H1 (cell line): Measurements from ENCODE around the gene JOSD2. TPM values are rescaled to one million over a fixed set of nuclear protein-coding genes. Genes with fewer than 3 reads are reported as not detected.

ENCODE experiments used
- CTCF ChIA-PET: fragments of 300-600 bp; sonication (Branson Sonifier 250); formaldehyde crosslinking; loops from one replicate; lab custom pipeline; 2021; ENCODE audit not compliant: partially characterized antibody; lab: Charles Lee
- POLR2A ChIA-PET: fragments of 300-600 bp; sonication (Branson Sonifier 250); formaldehyde crosslinking; loops from one replicate; lab custom pipeline; 2021; ENCODE audit warnings: inconsistent platforms; ENCODE audit not compliant: partially characterized antibody; lab: Charles Lee
- DNase-seq, 2 experiments: peaks; one replicate each; pipeline versions ENCODE4 v3.0.0 to v3.0.0-alpha.2; 2010 to 2022; ENCODE audit warnings: low spot score in 2 of 2, low read depth in 1 of 2, mixed read lengths in 1 of 2
- FAIRE-seq: peaks from 2 replicates; lab custom pipeline; 2011; peaks lifted over from hg19 to GRCh38; lab: Jason Lieb, UNC
- H2AFZ ChIP-seq: 2 replicates; pipeline ENCODE4 v1.8.1; 2012; ENCODE audit warnings: low read length, inconsistent platforms
- H2AK5ac ChIP-seq: 2 replicates; pipeline ENCODE4 v1.6.1; 2013; ENCODE audit warnings: low read depth, low read length
- H2BK120ac ChIP-seq: replicated peaks from 2 replicates; pipeline ENCODE3; 2013; ENCODE audit warnings: low read depth, low read length, inconsistent platforms
- H2BK12ac ChIP-seq: 2 replicates; pipeline ENCODE4 v1.6.1; 2013; ENCODE audit warnings: low read depth, low read length
- H2BK15ac ChIP-seq: 2 replicates; pipeline ENCODE4 v1.6.1; 2013; ENCODE audit warnings: low read length
- H2BK20ac ChIP-seq: 2 replicates; pipeline ENCODE4 v1.6.1; 2013; ENCODE audit warnings: low read length
- H2BK5ac ChIP-seq: 2 replicates; pipeline ENCODE4 v1.6.1; 2013; ENCODE audit warnings: low read depth, low read length
- H3K14ac ChIP-seq: 2 replicates; pipeline ENCODE4 v1.6.1; 2013; ENCODE audit warnings: inconsistent platforms; ENCODE audit not compliant: insufficient read length
- H3K18ac ChIP-seq: 2 replicates; pipeline ENCODE4 v1.6.1; 2013; ENCODE audit warnings: low read length; ENCODE audit errors: extremely low read depth
- H3K23ac ChIP-seq: 2 replicates; pipeline ENCODE4 v1.6.1; 2013; ENCODE audit warnings: inconsistent platforms; ENCODE audit not compliant: insufficient read length
- H3K23me2 ChIP-seq: 2 replicates; pipeline ENCODE4 v1.6.1; 2013; ENCODE audit warnings: low read depth, low read length
- H3K27ac ChIP-seq: 2 replicates; pipeline ENCODE4 v1.6.1; 2011; ENCODE audit warnings: low read depth, low read length, inconsistent platforms
- H3K27me3 ChIP-seq, 4 experiments: replicated peaks in 1 of 4; 1 replicate in 1 of 4; 2 replicates in 3 of 4; pipeline versions ENCODE4 v1.6.1 to v1.8.1; 2011 to 2013; ENCODE audit warnings: low read length in 3 of 4, mild to moderate bottlenecking in 3 of 4, inconsistent platforms in 2 of 4, mixed read lengths in 2 of 4, moderate library complexity in 1 of 4; ENCODE audit not compliant: control insufficient read depth in 3 of 4, insufficient read depth in 3 of 4; ENCODE audit errors: extremely low read depth in 1 of 4
- H3K36me3 ChIP-seq, 4 experiments: 2 replicates each; pipeline versions ENCODE4 v1.6.1 to v1.8.1; 2011 to 2013; ENCODE audit warnings: mild to moderate bottlenecking in 4 of 4, low read length in 3 of 4, moderate library complexity in 2 of 4, control low read depth in 1 of 4, inconsistent platforms in 1 of 4; ENCODE audit not compliant: insufficient read depth in 4 of 4, control insufficient read depth in 2 of 4
- H3K4ac ChIP-seq: replicated peaks from 2 replicates; pipeline ENCODE3; 2013; ENCODE audit warnings: low read length, low read depth, mixed read lengths, inconsistent platforms; ENCODE audit not compliant: insufficient read length
- H3K4me1 ChIP-seq, 4 experiments: replicated peaks in 1 of 4; 1 replicate in 1 of 4; 2 replicates in 3 of 4; pipeline versions ENCODE4 v1.6.1 to v1.8.1; 2011 to 2013; ENCODE audit warnings: low read length in 3 of 4, inconsistent platforms in 2 of 4, mixed read lengths in 1 of 4; ENCODE audit not compliant: insufficient read depth in 4 of 4, control insufficient read depth in 3 of 4
- H3K4me2 ChIP-seq, 2 experiments: 2 replicates each; pipeline versions ENCODE4 v1.6.1 to v1.8.1; 2011 to 2013; ENCODE audit warnings: low read depth in 2 of 2, low read length in 2 of 2, control low read depth in 1 of 2, inconsistent platforms in 1 of 2, mild to moderate bottlenecking in 1 of 2; ENCODE audit not compliant: insufficient read depth in 1 of 2
- H3K4me3 ChIP-seq, 4 experiments: fragments of 200-600, 300-600 bp in 1 of 4; sonication (generic), shearing (Covaris generic), sonication (Bioruptor Twin) in 1 of 4; 2 replicates each; pipeline versions ENCODE4 v1.5.1 to v1.8.1; 2011 to 2016; ENCODE audit warnings: low read length in 4 of 4, low read depth in 3 of 4, control low read depth in 2 of 4, inconsistent platforms in 2 of 4, mild to moderate bottlenecking in 2 of 4, mixed read lengths in 1 of 4, moderate library complexity in 1 of 4; ENCODE audit not compliant: insufficient read depth in 2 of 4; ENCODE audit errors: extremely low read depth in 1 of 4
- H3K56ac ChIP-seq: replicated peaks from 2 replicates; pipeline ENCODE3; 2013; ENCODE audit warnings: low read depth, mild to moderate bottlenecking, mixed read lengths, low read length, inconsistent platforms; ENCODE audit not compliant: insufficient read length
- H3K79me1 ChIP-seq: 2 replicates; pipeline ENCODE4 v1.6.1; 2013; ENCODE audit warnings: low read depth, low read length, control low read depth
- H3K79me2 ChIP-seq, 2 experiments: 2 replicates each; pipeline versions ENCODE4 v1.6.1 to v1.8.1; 2012 to 2013; ENCODE audit warnings: low read length in 2 of 2, mild to moderate bottlenecking in 2 of 2, inconsistent platforms in 1 of 2; ENCODE audit not compliant: insufficient read depth in 2 of 2, control insufficient read depth in 1 of 2
- H3K9ac ChIP-seq, 4 experiments: replicated peaks in 1 of 4; 1 replicate in 1 of 4; 2 replicates in 3 of 4; pipeline versions ENCODE4 v1.6.1 to v1.8.1; 2011 to 2013; ENCODE audit warnings: low read depth in 3 of 4, low read length in 3 of 4, control low read depth in 2 of 4, mild to moderate bottlenecking in 2 of 4, moderate library complexity in 2 of 4, inconsistent platforms in 1 of 4; ENCODE audit errors: extremely low read depth in 1 of 4
- H3K9me3 ChIP-seq, 2 experiments: 2 replicates each; pipeline versions ENCODE4 v1.6.1 to v1.8.1; 2012 to 2013; ENCODE audit warnings: mild to moderate bottlenecking in 2 of 2, moderate library complexity in 2 of 2, control low read depth in 1 of 2, inconsistent platforms in 1 of 2, low read depth in 1 of 2, low read length in 1 of 2, mixed read lengths in 1 of 2; ENCODE audit not compliant: insufficient read depth in 2 of 2
- H4K20me1 ChIP-seq, 2 experiments: replicated peaks in 1 of 2; 2 replicates each; pipeline versions ENCODE3 to v1.8.1; 2011 to 2013; ENCODE audit warnings: inconsistent platforms in 2 of 2, low read length in 2 of 2, mild to moderate bottlenecking in 1 of 2; ENCODE audit not compliant: insufficient read depth in 2 of 2, control insufficient read depth in 1 of 2
- H4K5ac ChIP-seq: 2 replicates; pipeline ENCODE4 v1.6.1; 2013; ENCODE audit warnings: low read length, low read depth, mixed read lengths, inconsistent platforms; ENCODE audit not compliant: insufficient read length
- H4K8ac ChIP-seq: 2 replicates; pipeline ENCODE4 v1.8.0; 2013; ENCODE audit warnings: mild to moderate bottlenecking, moderate library complexity, low read length, inconsistent platforms; ENCODE audit not compliant: insufficient read depth; ENCODE audit errors: extremely low read depth
- H4K91ac ChIP-seq: replicated peaks from 2 replicates; pipeline ENCODE3; 2013; ENCODE audit warnings: low read length, mixed read lengths, inconsistent platforms; ENCODE audit not compliant: insufficient read length
- ATF3 ChIP-seq: IDR thresholded peaks from 2 replicates; pipeline ENCODE4 v1.6.1; 2011; ENCODE audit warnings: low read depth, mild to moderate bottlenecking, low read length; ENCODE audit not compliant: insufficient read depth
- CEBPB ChIP-seq: IDR thresholded peaks from 2 replicates; pipeline ENCODE4 v1.6.1; 2012; ENCODE audit warnings: low read depth, low read length
- HDAC2 ChIP-seq, 2 experiments: fragments of 300-600 bp in 1 of 2; sonication (generic) in 1 of 2; IDR thresholded peaks; 2 replicates each; pipeline ENCODE4 v1.6.1; 2011 to 2012; ENCODE audit warnings: low read depth in 2 of 2, low read length in 2 of 2, mild to moderate bottlenecking in 2 of 2, moderate library complexity in 2 of 2, borderline replicate concordance in 1 of 2, inconsistent platforms in 1 of 2
- KDM4A ChIP-seq: IDR thresholded peaks from one replicate; pipeline ENCODE4 v1.7.1; 2012; ENCODE audit warnings: low read depth, mild to moderate bottlenecking, moderate library complexity, low read length, inconsistent platforms; ENCODE audit not compliant: severe bottlenecking
- RFX5 ChIP-seq: IDR thresholded peaks from 2 replicates; pipeline ENCODE4 v1.6.1; 2011; ENCODE audit warnings: low read depth, low read length, improper control_type of control experiment, borderline replicate concordance
- SIRT6 ChIP-seq: IDR thresholded peaks from one replicate; pipeline ENCODE4 v1.7.1; 2012; ENCODE audit warnings: low read length, inconsistent platforms
- SIX5 ChIP-seq: IDR thresholded peaks from 2 replicates; pipeline ENCODE4 v1.6.1; 2011; ENCODE audit warnings: mild to moderate bottlenecking, low read depth, low read length
- SRF ChIP-seq: IDR thresholded peaks from 2 replicates; pipeline ENCODE4 v1.6.1; 2011; ENCODE audit warnings: mild to moderate bottlenecking, low read depth, low read length, moderate library complexity
- SUZ12 ChIP-seq: fragments of 200-600 bp; sonication (generic); IDR thresholded peaks from 2 replicates; pipeline ENCODE4 v1.6.1; 2012; ENCODE audit warnings: mild to moderate bottlenecking, inconsistent platforms, low read length, moderate library complexity, mixed read lengths
- TBP ChIP-seq: IDR thresholded peaks from 2 replicates; pipeline ENCODE4 v1.6.1; 2011; ENCODE audit warnings: low read depth, low read length, improper control_type of control experiment
- ZNF274 ChIP-seq: IDR thresholded peaks from 2 replicates; pipeline ENCODE4 v1.7.0; 2012; ENCODE audit warnings: low read length, borderline replicate concordance; ENCODE audit errors: extremely low read depth
- WGBS, 2 experiments: shearing (Covaris generic) in 1 of 2; methylation state at CpG; one replicate each; pipeline versions ENCODE4 v1.1.6 to v1.1.7; 2013 to 2015; ENCODE audit warnings: low lambda C conversion rate in 2 of 2, mixed read lengths in 2 of 2, inconsistent platforms in 1 of 2, low coverage in 1 of 2, missing lambda C conversion rate in 1 of 2; ENCODE audit not compliant: insufficient replicate concordance in 2 of 2, insufficient coverage in 1 of 2, insufficient read length in 1 of 2; ENCODE audit errors: extremely low coverage in 1 of 2, missing lambda C conversion rate in 1 of 2; 5-methylcytosine and 5-hydroxymethylcytosine counted together
- polyA plus RNA-seq, 7 experiments: library from polyadenylated mRNA; depleted of rRNA in 3 of 7; stranded (reverse) in 5 of 7; unstranded in 2 of 7; fragments of >200 nt in 5 of 7; fragments of 200-250 nt in 2 of 7; gene quantifications; 1 replicate in 5 of 7; 2 replicates in 1 of 7; 4 replicates in 1 of 7; pipeline versions ENCODE4 v1.2.1 to v1.2.3, GENCODE V29; 2011 to 2013; ENCODE audit warnings: missing spikeins in 2 of 7, mixed read lengths in 2 of 7
- total RNA-seq: library from RNA; stranded (reverse); fragmentation: NEBNext Ultra II Directional; extraction: Animal tissue kit (Norgen Biotek cat#: 25700); gene quantifications from 2 replicates; pipeline ENCODE4 v1.2.1, GENCODE V29; 2021

Gene JOSD2
- total and polyA plus RNA-seq, 2 of the 8 experiments (the other 6 are each of a cell fraction or from before 2014, with no cell fraction given) = 1.9 to 6.6 TPM

- H2BK120ac ChIP-seq = no peak overlapping the region
- H3K27me3 ChIP-seq = peaks cover 0 to 10% (median 4%) of the 10 kb centered on the region in 4 experiments; a peak in 6 of 7 replicates
- no peak overlapping the region for H2AFZ ChIP-seq
- H2AK5ac ChIP-seq = no peak overlapping the region
- H3K27ac ChIP-seq = no peak overlapping the region
- H3K14ac ChIP-seq = no peak overlapping the region
- H2BK5ac ChIP-seq = no peak overlapping the region
- POLR2A ChIA-PET = interaction anchor here (1.2 to 1.9 kb wide), 2 partner anchors 14 to 17 kb away, joined by 4 read pairs; no protein-coding TSS in a partner anchor
- no peak overlapping the region for H3K9ac ChIP-seq
- no peak overlapping the region for H3K18ac ChIP-seq
- peaks cover 0 to 19% (median 0%) of the 10 kb centered on the region in 4 experiments; a peak in 2 of 8 replicates for H3K36me3 ChIP-seq
- WGBS, 2 experiments = 82% methylated on average over 29 of the region's 38 CpGs; no CpG with 5 or more reads in 1 of the 2 experiments
- peaks cover 0 to 6% (median 4%) of the 10 kb centered on the region in 4 experiments; a peak in 4 of 7 replicates for H3K4me1 ChIP-seq
- H3K23me2 ChIP-seq = no peaks in the 10 kb centered on the region; the same call in 1 of the 2 replicates
- H4K20me1 ChIP-seq = peaks cover 1 to 9% of the 10 kb centered on the region in 2 experiments
- no peak overlapping the region for H2BK20ac ChIP-seq
- no peak overlapping the region for H3K56ac ChIP-seq
- H3K4me3 ChIP-seq = no peak overlapping the region
- no peaks in the 10 kb centered on the region for H3K79me1 ChIP-seq
- CTCF ChIA-PET = interaction anchor here (1.0 to 19.3 kb wide), 2 partner anchors 23 to 162 kb away, joined by 3 to 206 read pairs; no protein-coding TSS in a partner anchor
- no peak overlapping the region for H2BK15ac ChIP-seq
- no peak overlapping the region for H3K4me2 ChIP-seq
- H3K23ac ChIP-seq = no peak overlapping the region
- H4K91ac ChIP-seq = no peak overlapping the region
- H4K8ac ChIP-seq = no peak overlapping the region
- H3K4ac ChIP-seq = no peak overlapping the region
- no peaks in the 10 kb centered on the region; a peak in 1 of 4 replicates for H3K9me3 ChIP-seq
- H3K79me2 ChIP-seq = no peaks in the 10 kb centered on the region
- no peak overlapping the region for H2BK12ac ChIP-seq
- H4K5ac ChIP-seq = no peak overlapping the region
- FAIRE-seq (no peak), DNase-seq (no peak)
- TF ChIP-seq SRF (no peak), SUZ12 (no peak), KDM4A (no peak), SIRT6 (no peak), TBP (no peak), RFX5 (no peak), SIX5 (no peak), ATF3 (no peak), ZNF274 (no peak), HDAC2 (IDR thresholded peaks at IDR 0.05; ENCODE audit: borderline replicate concordance in 1 of 2, low read depth in 2 of 2, low read length in 2 of 2) (no peak), CEBPB (no peak)
These were observed 3.6 kb upstream of the JOSD2 start for GRCh38 chr19:50514346-50515167.
